Measurements from ENCODE around the gene PYROXD2. TPM values are rescaled to one million over a fixed set of nuclear protein-coding genes. Genes with fewer than 3 reads are reported as not detected.
A peak's percentile ranks its signal among the peaks of the same experiment; 100 is the strongest.

The PYROXD2 gene
- total and polyA plus RNA-seq, 10 of the 15 experiments (the other 5 are each of a cell fraction or from before 2014, with no cell fraction given) = 4.8 to 15.8 (median 11.1) TPM

DNA sequence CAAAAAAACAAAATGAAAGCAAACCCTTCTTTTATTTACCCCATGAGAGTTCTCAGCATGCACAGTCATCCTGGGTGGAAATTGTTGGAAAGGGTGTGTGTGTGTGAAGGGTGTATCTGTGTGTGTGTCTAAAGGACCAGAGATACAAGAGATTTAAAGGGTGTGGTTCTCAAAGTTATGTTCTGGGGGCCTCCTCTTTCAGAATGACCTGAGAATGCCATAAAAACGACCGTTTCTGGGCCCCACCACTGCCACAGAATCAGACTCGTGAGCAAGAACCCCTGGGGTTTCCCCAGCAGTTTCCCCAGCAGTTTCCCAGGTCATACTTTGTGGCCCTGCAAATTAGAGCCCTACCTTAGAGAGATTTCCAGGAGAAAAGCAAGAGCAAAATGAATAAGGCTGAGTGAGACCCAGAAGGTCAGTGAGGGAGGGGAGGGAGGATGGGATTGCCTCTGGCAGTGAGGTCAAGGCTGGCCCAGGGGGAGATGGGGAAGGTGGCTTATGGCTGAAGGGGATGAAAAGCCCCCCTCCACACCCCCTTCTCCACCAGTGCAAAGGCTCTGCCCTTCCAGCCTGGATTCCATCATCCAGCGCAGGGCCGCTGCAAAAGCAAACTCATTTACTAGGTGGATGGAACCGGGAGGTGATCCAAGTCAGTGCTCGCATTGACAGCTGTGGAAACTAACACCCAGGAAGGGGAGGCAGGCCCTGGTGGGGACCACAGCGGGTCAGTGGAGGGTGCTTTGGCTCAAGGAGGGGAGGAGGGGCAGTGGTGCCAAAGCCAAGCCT, 10.2 kb downstream of the PYROXD2 start (continued):
- TF ChIP-seq EGR1 (IDR thresholded peaks at IDR 0.05; ENCODE audit: borderline replicate concordance in 1 of 2, low read depth in 2 of 2, low read length in 2 of 2) (no peak), SREBF2 (IDR thresholded peaks at IDR 0.05; ENCODE audit: low read length) (no peak), PAX8 (IDR thresholded peaks at IDR 0.05) (no peak), SMAD1 (IDR thresholded peaks at IDR 0.05; ENCODE audit: low read depth, partially characterized antibody) (no peak), MEF2A (IDR thresholded peaks at IDR 0.05; ENCODE audit: insufficient read depth, low read depth, low read length) (no peak), POLR2AphosphoS2 (IDR thresholded peaks at IDR 0.05; ENCODE audit: low read depth, low read length) (no peak), BRCA1 (IDR thresholded peaks at IDR 0.05; ENCODE audit: low read depth, low read length) (no peak), ZNF384 (IDR thresholded peaks at IDR 0.05; ENCODE audit: borderline replicate concordance, low read depth, low read length) (no peak), IKZF1 (conservative IDR thresholded peaks at IDR 0.05) (peak; percentile 63; the same call in 1 of the 2 replicates), RAD21 (IDR thresholded peaks at IDR 0.05; ENCODE audit: insufficient read depth, low read depth, low read length) (no peak; the same call in 1 of the 2 replicates), IKZF2 (IDR thresholded peaks at IDR 0.05) (peak; percentile 43 to 63; a peak in 2 of 4 replicates), CHD4 (IDR thresholded peaks at IDR 0.05) (no peak), GATAD2B (conservative IDR thresholded peaks at IDR 0.05; ENCODE audit: low read depth) (no peak), CHD1 (IDR thresholded peaks at IDR 0.05; ENCODE audit: low read depth, low read length) (no peak), ATF7 (IDR thresholded peaks at IDR 0.05; ENCODE audit: low read depth) (0 out of 2 replicates have a peak, but pooled peaks have one; percentile 12), NFIC (IDR thresholded peaks at IDR 0.05; ENCODE audit: low read depth, low read length) (0 out of 2 replicates have a peak, but pooled peaks have one; percentile 43), CREB1 (IDR thresholded peaks at IDR 0.05; ENCODE audit: low read depth) (0 out of 2 replicates have a peak, but pooled peaks have one; percentile 27)
- TF ChIP-seq, protein P1, sequence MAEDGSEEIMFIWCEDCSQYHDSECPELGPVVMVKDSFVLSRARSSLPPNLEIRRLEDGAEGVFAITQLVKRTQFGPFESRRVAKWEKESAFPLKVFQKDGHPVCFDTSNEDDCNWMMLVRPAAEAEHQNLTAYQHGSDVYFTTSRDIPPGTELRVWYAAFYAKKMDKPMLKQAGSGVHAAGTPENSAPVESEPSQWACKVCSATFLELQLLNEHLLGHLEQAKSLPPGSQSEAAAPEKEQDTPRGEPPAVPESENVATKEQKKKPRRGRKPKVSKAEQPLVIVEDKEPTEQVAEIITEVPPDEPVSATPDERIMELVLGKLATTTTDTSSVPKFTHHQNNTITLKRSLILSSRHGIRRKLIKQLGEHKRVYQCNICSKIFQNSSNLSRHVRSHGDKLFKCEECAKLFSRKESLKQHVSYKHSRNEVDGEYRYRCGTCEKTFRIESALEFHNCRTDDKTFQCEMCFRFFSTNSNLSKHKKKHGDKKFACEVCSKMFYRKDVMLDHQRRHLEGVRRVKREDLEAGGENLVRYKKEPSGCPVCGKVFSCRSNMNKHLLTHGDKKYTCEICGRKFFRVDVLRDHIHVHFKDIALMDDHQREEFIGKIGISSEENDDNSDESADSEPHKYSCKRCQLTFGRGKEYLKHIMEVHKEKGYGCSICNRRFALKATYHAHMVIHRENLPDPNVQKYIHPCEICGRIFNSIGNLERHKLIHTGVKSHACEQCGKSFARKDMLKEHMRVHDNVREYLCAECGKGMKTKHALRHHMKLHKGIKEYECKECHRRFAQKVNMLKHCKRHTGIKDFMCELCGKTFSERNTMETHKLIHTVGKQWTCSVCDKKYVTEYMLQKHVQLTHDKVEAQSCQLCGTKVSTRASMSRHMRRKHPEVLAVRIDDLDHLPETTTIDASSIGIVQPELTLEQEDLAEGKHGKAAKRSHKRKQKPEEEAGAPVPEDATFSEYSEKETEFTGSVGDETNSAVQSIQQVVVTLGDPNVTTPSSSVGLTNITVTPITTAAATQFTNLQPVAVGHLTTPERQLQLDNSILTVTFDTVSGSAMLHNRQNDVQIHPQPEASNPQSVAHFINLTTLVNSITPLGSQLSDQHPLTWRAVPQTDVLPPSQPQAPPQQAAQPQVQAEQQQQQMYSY (CRISPR knock-in tag; IDR thresholded peaks at IDR 0.05) = no peak
- TF ChIP-seq, protein P2, sequence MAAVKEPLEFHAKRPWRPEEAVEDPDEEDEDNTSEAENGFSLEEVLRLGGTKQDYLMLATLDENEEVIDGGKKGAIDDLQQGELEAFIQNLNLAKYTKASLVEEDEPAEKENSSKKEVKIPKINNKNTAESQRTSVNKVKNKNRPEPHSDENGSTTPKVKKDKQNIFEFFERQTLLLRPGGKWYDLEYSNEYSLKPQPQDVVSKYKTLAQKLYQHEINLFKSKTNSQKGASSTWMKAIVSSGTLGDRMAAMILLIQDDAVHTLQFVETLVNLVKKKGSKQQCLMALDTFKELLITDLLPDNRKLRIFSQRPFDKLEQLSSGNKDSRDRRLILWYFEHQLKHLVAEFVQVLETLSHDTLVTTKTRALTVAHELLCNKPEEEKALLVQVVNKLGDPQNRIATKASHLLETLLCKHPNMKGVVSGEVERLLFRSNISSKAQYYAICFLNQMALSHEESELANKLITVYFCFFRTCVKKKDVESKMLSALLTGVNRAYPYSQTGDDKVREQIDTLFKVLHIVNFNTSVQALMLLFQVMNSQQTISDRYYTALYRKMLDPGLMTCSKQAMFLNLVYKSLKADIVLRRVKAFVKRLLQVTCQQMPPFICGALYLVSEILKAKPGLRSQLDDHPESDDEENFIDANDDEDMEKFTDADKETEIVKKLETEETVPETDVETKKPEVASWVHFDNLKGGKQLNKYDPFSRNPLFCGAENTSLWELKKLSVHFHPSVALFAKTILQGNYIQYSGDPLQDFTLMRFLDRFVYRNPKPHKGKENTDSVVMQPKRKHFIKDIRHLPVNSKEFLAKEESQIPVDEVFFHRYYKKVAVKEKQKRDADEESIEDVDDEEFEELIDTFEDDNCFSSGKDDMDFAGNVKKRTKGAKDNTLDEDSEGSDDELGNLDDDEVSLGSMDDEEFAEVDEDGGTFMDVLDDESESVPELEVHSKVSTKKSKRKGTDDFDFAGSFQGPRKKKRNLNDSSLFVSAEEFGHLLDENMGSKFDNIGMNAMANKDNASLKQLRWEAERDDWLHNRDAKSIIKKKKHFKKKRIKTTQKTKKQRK (IDR thresholded peaks at IDR 0.05; ENCODE audit: low read depth, low read length) = no peak
- TF ChIP-seq, protein P3, sequence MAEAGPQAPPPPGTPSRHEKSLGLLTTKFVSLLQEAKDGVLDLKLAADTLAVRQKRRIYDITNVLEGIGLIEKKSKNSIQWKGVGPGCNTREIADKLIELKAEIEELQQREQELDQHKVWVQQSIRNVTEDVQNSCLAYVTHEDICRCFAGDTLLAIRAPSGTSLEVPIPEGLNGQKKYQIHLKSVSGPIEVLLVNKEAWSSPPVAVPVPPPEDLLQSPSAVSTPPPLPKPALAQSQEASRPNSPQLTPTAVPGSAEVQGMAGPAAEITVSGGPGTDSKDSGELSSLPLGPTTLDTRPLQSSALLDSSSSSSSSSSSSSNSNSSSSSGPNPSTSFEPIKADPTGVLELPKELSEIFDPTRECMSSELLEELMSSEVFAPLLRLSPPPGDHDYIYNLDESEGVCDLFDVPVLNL (IDR thresholded peaks at IDR 0.05; ENCODE audit: low read depth, low read length) = no peak

Measured in GM12878 (cell line).